Measurements from ENCODE around the gene PACRG. TPM values are rescaled to one million over a fixed set of nuclear protein-coding genes. Genes with fewer than 3 reads are reported as not detected.

The PACRG gene
- total and polyA plus RNA-seq, 2 of the 13 experiments (the other 11 are each of a cell fraction or from before 2014, with no cell fraction given), result 0.13 TPM; not detected in 1

- H3K4me1 ChIP-seq (ENCODE audit: insufficient read depth, low read length), result no peaks in the 10 kb centered on the region
- no peak overlapping the region for H3K4me2 ChIP-seq (ENCODE audit: low read depth, low read length)
- no peaks in the 10 kb centered on the region for H3K79me2 ChIP-seq (ENCODE audit: insufficient read depth, low read length)
- POLR2A ChIA-PET, result no interaction called here
- BruUV-seq (replicated peaks), result no TSS peak
- no peaks in the 10 kb centered on the region for H3K9me3 ChIP-seq (ENCODE audit: low read length)
- H3K27me3 ChIP-seq (ENCODE audit: control insufficient read depth in 1 of 2, insufficient read depth in 2 of 2, low read length in 2 of 2), result peaks cover 1 to 18% of the 10 kb centered on the region in 2 experiments; a peak in 2 of 5 replicates
- TF ChIP-seq ZNF382 (CRISPR knock-in tag; IDR thresholded peaks at IDR 0.05; ENCODE audit: borderline replicate concordance) (no peak), ZFYVE20 (CRISPR knock-in tag; IDR thresholded peaks at IDR 0.05; ENCODE audit: borderline replicate concordance, low read depth) (no peak), TBL1XR1 (IDR thresholded peaks at IDR 0.05; ENCODE audit: borderline replicate concordance, low read length, partially characterized antibody) (no peak), CBFB (CRISPR knock-in tag; IDR thresholded peaks at IDR 0.05) (no peak), ZNF264 (CRISPR knock-in tag; IDR thresholded peaks at IDR 0.05) (no peak), ZNF580 (CRISPR knock-in tag; IDR thresholded peaks at IDR 0.05; ENCODE audit: borderline replicate concordance, low read depth) (no peak), CREB1 (IDR thresholded peaks at IDR 0.05) (no peak), CREB1 (CRISPR knock-in tag; IDR thresholded peaks at IDR 0.05) (no peak), MAFK (conservative IDR thresholded peaks at IDR 0.05 in 1 of 2, IDR thresholded peaks at IDR 0.05 in 1 of 2; ENCODE audit: low read length in 2 of 2) (no peak), ZNF614 (CRISPR knock-in tag; IDR thresholded peaks at IDR 0.05; ENCODE audit: borderline replicate concordance) (no peak), ZNF362 (CRISPR knock-in tag; IDR thresholded peaks at IDR 0.05; ENCODE audit: borderline replicate concordance) (no peak), ZNF292 (CRISPR knock-in tag; IDR thresholded peaks at IDR 0.05; ENCODE audit: borderline replicate concordance, low read depth) (no peak), TIGD3 (CRISPR knock-in tag; IDR thresholded peaks at IDR 0.05; ENCODE audit: borderline replicate concordance) (no peak), TEAD2 (CRISPR knock-in tag; IDR thresholded peaks at IDR 0.05) (no peak), AGO1 (IDR thresholded peaks at IDR 0.05; ENCODE audit: low read depth, low read length, poor library complexity, severe bottlenecking) (no peak), ZNF547 (CRISPR knock-in tag; IDR thresholded peaks at IDR 0.05) (no peak), IRF1 (CRISPR knock-in tag; IDR thresholded peaks at IDR 0.05; ENCODE audit: low read depth) (no peak), ZNF343 (CRISPR knock-in tag; IDR thresholded peaks at IDR 0.05) (no peak), ZNF703 (CRISPR knock-in tag; IDR thresholded peaks at IDR 0.05; ENCODE audit: borderline replicate concordance) (no peak), ZNF737 (CRISPR knock-in tag; IDR thresholded peaks at IDR 0.05; ENCODE audit: borderline replicate concordance) (no peak)
- DNase-seq (ENCODE audit: low spot score) (no peak), FAIRE-seq (no peak), ATAC-seq (no peak)
- no peak overlapping the region for H3K9ac ChIP-seq (ENCODE audit: insufficient read depth, low read depth, low read length)
- H3K4me3 ChIP-seq (replicated peaks in 1 of 3; ENCODE audit: insufficient read depth in 1 of 3, low read depth in 2 of 3, low read length in 3 of 3), result no peak overlapping the region
- 44% methylated on average over 4 of the region's 6 CpGs for WGBS (ENCODE audit: low lambda C conversion rate)
- H3K36me3 ChIP-seq (replicated peaks in 1 of 2; ENCODE audit: control insufficient read depth in 1 of 2, insufficient read depth in 2 of 2, low read length in 2 of 2), result no peaks in the 10 kb centered on the region
- CTCF ChIA-PET (ENCODE audit: low intra/inter-chr PET ratio, low total read pairs), result no interaction called here
- H2AFZ ChIP-seq (ENCODE audit: low read length), result no peak overlapping the region
- no peaks in the 10 kb centered on the region for H4K20me1 ChIP-seq (ENCODE audit: insufficient read depth, low read length)
- in situ Hi-C loops (cut with HindIII; ENCODE audit: extremely low pct_ligation_motif_present, low pct_unique_long_range_greater_than_20kb), result no loop called here
- no peak overlapping the region for H3K27ac ChIP-seq (ENCODE audit: extremely low read length, insufficient read depth, low read length)
- intact Hi-C loops (cut with micrococcal nuclease; ENCODE audit: unreplicated experiment), result no loop called here
Measured at GRCh38 chr6:163232649-163233048, 504.9 kb downstream of the PACRG start.
